Cardiac septum (tissue), 1 donor: Measurements from ENCODE around the gene TMEM135. TPM values are rescaled to one million over a fixed set of nuclear protein-coding genes. Genes with fewer than 3 reads are reported as not detected.
A peak's percentile ranks its signal among the peaks of the same experiment; 100 is the strongest.
"Not testable (repeated sequence)": the region's sequence is repeated elsewhere in the genome, so short reads cannot be mapped to it uniquely, and the experiment has no call there.

ENCODE experiments used
- DNase-seq: peaks from one replicate; pipeline ENCODE4 v3.0.0-alpha.2; 2020; ENCODE audit warnings: low spot score
- intact Hi-C: fragments of 100-400 bp; cut with DNase I; formaldehyde crosslinking; loops from one replicate; pipeline ENCODE4 v1.14.0; 2022
- long read RNA-seq: library from polyadenylated mRNA; unstranded; transcript quantifications from one replicate; pipeline ENCODE4 v2.0.0, GENCODE V29; 2021
- total RNA-seq: library from RNA; stranded (reverse); fragmentation: NEBNext Ultra II Directional; extraction: Animal tissue kit (Norgen Biotek cat#: 25700); gene quantifications from one replicate; pipeline ENCODE4 v1.2.1, GENCODE V29; 2021
- donor health status: DM: no; HTN: no; CAD: no.

Gene TMEM135
- 6.4 TPM for total RNA-seq
- long read RNA-seq, transcript TMEM135-201 (15 exons, 2,433 nt), result major isoform, 9 of 11 reads
- long read RNA-seq, partial matches to known transcripts, result 0 of 11 reads
- long read RNA-seq, other reads (novel, unspliced or antisense), result 2 of 11 reads

DNA sequence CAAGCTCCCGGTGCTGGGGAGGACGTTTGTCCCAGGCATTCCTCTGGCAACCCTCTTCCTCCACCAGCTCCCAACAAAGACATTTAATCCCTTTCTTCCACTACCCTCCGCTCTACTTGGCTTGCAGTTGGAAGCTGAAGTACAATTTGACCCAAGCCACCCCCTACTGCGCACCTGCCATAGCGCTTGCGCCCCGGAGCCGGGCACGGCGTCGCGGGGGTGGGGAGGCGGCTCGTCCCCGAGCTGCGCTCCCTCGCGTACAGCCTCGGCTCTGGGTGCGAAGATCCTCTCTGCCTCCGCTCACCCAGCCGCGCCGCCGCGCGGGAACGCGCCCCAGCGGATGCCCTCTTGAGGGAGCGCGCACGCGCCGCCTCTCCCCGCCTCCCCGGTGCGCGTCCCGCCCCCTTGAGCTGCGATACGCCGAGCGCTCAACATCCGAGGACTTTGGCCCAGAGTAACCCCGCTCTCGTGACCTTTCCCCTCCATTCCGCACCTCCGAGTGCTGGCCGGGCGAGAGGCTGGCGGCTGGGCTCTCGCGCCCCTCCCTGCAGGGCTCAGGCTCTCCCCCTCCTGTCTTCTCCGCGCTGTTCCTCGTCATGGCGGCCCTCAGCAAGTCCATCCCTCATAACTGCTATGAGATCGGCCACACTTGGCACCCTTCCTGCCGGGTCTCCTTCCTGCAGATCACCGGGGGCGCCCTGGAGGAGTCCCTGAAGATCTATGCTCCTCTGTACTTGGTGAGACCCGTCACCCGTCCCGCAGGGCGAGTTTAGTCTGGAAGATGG is at the start of gene TMEM135:
Gene TMEM135, plus strand, starts transcription at position 485 of the 785 bp plus-strand sequence. Its CDS starts 112 bp downstream, at position 597.
- intact Hi-C loops, result loop anchor here (10.0 kb wide), 1 partner anchor 83 kb away; the partner anchor contains the start of gene FZD4
- peak; percentile 95 for DNase-seq

- DNase-seq, result no peak
- intact Hi-C loops, result no loop called here
These were observed 49.3 kb upstream of the TMEM135 start for GRCh38 chr11:86988351-86988881.

GRCh38 chr11:86990031-86990430 is 47.7 kb upstream of the TMEM135 start:
- DNase-seq, result no peak
- intact Hi-C loops, result no loop called here

- DNase-seq, result no peak
- intact Hi-C loops, result no loop called here
These were observed 47.2 kb upstream of the TMEM135 start for GRCh38 chr11:86990515-86990914.

DNA sequence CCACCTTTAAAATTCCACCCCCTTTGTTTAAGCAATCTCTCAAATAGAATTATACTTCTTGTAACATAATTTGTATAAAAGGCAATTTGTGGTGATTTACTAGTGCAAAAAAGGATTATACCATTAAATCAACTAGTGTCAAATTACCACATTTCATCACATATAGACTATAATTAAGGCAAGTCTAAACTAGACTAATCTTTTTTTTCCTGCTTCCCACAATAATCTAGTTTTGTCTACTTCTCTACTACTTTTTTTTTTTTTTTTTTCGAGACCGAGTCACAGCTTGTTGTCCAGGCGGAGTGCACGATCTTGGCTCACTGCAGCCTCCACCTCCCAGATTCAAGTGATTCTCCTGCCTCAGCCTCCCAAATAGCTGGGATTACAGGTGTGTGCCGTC is 46.4 kb upstream of the TMEM135 start:
- DNase-seq, result no peak
- intact Hi-C loops, result no loop called here

DNA sequence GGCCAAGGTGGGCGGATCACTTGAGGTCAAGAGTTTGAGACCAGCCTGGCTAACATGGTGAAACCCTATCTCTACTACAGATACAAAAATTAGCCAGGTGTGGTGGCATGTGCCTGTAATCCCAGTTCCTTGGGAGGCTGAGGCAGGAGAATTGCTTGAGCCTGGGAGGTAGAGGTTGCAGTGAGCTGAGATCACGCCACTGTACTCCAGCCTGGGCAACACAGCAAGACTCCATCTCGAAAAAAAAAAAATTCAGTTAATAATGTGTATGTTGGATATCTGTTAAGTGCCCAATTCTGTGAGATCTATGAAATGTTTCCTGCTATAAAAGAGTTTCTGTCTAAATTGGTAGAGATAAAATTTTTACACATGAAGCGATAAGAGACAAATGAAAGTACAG is 45.4 kb upstream of the TMEM135 start:
- DNase-seq, intact Hi-C loops: not testable (repeated sequence)

DNA sequence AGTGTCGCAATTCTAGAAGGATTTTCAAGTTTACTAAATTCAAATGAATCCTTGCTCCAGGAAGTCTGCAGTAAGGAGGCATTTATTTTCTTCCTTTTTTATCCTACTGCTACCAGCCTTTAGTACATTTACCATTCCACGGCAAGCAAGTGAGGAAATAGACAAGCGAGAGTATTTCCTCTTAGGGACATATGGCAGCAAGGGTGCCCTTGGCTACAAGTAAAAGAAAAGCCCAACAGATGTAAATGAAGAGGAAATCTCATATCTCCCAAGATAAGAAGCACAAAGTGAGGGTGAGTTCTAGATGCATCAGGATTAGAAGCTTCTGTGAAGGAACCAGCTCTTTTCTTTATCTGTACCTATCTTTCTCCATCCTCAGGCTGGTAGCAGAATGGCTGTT is 44.7 kb upstream of the TMEM135 start:
- intact Hi-C loops, result no loop called here
- DNase-seq, result no peak

DNA sequence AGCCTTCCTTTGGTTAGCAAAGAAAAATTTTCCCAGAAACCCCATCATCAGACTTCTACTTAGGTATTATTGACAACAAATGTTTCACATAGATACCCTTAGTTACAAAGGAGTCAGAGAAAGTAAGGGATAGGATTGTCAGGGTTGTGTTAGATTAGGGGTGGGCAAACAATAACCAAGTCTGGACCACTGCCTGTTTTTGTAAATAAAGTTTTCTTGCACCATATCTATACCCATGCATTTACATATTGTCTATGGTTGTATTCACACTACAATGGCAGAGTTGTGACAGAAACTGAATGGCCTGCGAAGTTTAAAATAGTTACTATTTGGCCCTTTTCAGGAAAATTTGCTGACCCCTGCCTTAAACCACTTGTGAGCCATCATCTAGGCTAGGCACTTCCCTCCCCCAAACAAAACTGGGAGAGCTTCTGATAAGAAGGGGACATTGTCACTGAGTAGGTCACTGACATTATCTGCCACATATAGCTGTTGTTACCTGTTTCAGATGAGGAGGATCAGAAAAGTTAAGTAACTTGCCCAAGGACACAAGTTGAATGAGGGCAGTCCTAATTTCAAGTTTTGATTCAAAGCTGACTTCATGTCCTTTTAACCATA is 40.7 kb upstream of the TMEM135 start:
- DNase-seq, result no peak
- intact Hi-C loops, result loop anchor here (5.0 kb wide), 1 partner anchor 40 kb away; the partner anchor contains the start of gene FZD4

DNA sequence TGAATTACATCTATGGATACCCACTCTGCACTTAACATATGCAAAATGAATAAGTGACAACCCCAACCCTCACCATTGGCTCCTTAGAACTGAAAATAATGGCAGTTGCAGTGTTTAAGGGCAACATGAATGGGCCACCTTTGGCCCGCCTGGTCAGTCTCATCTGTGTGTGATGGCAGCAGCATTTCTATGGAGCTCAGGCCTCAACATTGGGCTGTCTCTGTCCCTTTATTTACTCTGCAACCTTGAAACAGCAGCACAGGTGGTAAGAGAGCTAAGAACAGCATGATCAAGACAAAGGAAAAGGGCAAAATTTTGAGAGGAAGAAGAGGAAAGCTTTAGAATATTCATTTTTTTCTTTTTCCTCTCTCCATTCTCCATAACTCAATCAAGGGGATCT is 38.3 kb upstream of the TMEM135 start:
- intact Hi-C loops, result loop anchor here (5.0 kb wide), 1 partner anchor 42 kb away; the partner anchor contains the start of gene FZD4
- no peak for DNase-seq

GRCh38 chr11:86999859-87000753 is 37.6 kb upstream of the TMEM135 start:
- intact Hi-C loops, result loop anchor here (5.0 kb wide), 1 partner anchor 43 kb away; the partner anchor contains the start of gene FZD4
- DNase-seq, result no peak

- intact Hi-C loops, result no loop called here
- no peak for DNase-seq
These were observed 34.8 kb upstream of the TMEM135 start for GRCh38 chr11:87002918-87003317.

DNA sequence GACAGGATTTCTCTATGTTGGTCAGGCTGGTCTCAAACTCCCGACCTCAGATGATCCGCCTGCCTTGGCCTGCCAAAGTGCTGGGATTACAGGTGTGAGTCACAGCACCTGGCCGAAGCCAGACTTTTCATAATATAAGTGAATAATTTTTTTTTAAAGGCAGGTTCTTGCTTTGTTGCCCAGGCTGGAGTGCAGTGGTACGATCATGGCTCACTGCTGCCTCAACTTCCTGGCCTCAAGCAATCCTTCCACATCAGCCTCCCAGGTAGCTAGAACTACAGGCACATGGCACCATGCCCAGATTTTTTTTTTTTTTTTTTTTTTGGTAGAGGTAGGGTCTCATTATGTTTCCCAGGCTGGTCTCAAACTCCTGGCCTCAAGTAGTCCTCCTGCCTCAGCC is 33.5 kb upstream of the TMEM135 start:
- DNase-seq, result not testable (repeated sequence)

GRCh38 chr11:87005569-87005921 is 32.2 kb upstream of the TMEM135 start:
- no peak for DNase-seq
- intact Hi-C loops, result no loop called here

More for the DNA sequence above, 33.5 kb upstream of the TMEM135 start:
- intact Hi-C loops, result not testable (repeated sequence)

GRCh38 chr11:87006035-87006434 is 31.7 kb upstream of the TMEM135 start:
- no peak for DNase-seq
- intact Hi-C loops, result no loop called here

DNA sequence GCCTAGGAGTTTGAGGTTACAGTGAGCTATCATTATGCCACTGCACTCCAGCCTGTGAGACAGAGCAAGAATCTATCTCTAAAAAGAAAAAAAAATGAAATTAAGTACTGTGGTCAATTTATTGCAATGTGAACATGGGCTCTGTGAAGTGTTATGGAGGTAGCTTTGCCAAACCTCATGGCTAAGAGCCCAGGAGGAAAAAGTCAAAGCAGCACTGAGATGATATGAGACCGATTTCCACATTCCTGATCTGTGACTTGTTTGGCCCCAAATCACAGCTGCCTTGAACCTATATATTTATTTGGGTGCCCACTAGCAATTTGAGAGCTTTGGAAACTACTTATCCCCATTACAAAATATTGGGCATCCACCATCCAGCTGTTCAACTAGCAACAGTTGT is 29.8 kb upstream of the TMEM135 start:
- DNase-seq, result no peak
- intact Hi-C loops, result no loop called here

- intact Hi-C loops, result no loop called here
These were observed 25.6 kb upstream of the TMEM135 start for GRCh38 chr11:87012089-87012488.

DNA sequence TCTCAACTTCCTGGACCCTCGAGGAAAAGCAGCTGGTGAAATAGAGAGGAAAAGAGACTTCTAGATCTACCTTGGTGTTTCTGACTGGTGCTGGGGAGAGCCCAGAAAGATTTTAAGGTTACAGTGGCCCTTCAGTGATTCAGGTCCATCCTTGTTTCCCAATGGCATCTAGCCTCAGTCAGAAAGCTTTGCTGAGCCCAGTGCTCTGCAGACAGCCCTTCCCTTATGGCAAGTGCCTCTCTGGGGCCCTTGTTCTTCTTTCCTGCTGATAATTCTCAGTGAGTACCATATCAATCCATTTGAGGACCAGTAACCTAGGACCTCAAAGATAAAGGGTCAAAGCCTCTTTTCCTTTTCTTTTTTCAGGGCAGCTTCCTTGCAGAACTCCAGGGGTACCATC is 25.1 kb upstream of the TMEM135 start:
- intact Hi-C loops, result no loop called here
- no peak for DNase-seq

More at GRCh38 chr11:87012089-87012488, 25.6 kb upstream of the TMEM135 start:
- DNase-seq, result no peak

DNA sequence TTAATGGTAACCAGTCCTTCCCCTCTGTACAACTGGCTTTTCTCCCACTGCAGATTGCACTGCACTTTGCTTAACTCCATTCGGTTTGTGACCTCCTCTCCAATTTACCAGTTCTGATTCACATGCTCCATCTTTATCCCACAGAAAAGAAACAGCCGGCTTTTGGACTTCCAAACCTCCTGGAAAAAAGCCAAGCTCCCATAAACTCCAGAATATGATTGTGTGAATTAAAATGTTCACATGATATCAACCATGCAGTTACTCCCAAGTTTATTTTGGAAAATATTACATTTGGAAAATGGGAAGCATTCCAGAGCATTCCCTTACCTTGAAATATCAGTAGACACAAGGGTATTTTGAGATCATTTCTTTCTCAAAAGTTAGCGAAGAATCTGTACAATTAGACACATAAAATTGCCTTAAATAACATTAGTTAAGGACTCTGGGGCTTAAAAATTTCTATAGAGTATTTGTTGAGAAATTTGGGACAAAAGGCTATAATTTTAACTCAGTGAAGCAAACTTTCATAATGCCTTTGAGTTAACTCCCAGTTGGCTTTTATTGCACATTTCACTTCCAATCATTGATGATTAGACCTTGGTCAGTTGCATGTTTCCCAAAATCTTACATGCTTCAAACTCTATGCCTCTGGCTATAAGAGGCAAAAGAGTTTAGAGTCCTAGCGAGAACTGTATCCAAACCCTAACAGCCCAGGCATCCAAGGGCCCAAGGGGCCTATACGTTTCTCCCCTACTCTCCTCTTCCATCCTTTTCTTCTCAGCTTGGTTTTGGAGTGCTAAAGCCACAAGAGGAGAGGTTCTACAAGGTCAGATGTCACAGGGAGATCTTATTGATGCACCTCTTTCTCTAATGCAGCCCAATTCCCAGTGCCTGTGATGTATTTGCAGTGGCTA is 23.6 kb upstream of the TMEM135 start:
- intact Hi-C loops, result no loop called here
- no peak for DNase-seq
